GM18861 (cell line): Measurements from ENCODE around the gene IFT122.

ENCODE experiments used
- ATAC-seq: cut with Tn5 transposase; IDR thresholded peaks from one replicate; pipeline ENCODE4 v1.9.1; 2021; ENCODE audit not compliant: unreplicated experiment

The IFT122 gene

GRCh38 chr3:129555616-129556357 is 115.8 kb downstream of the IFT122 start:
- no peak for ATAC-seq

GRCh38 chr3:129556358-129556695 is 116.3 kb downstream of the IFT122 start:
- ATAC-seq, result no peak

GRCh38 chr3:129556890-129557547 is 117.0 kb downstream of the IFT122 start:
- ATAC-seq, result no peak

- ATAC-seq, result no peak
Measured at GRCh38 chr3:129557548-129557894, 117.5 kb downstream of the IFT122 start.

- ATAC-seq, result no peak
Measured at GRCh38 chr3:129558081-129558771, 118.2 kb downstream of the IFT122 start.

GRCh38 chr3:129558772-129559564 is 118.9 kb downstream of the IFT122 start:
- no peak for ATAC-seq

- no peak for ATAC-seq
Measured at GRCh38 chr3:129559565-129560079, 119.6 kb downstream of the IFT122 start.

- no peak for ATAC-seq
Measured at GRCh38 chr3:129560269-129560787, 120.3 kb downstream of the IFT122 start.

- ATAC-seq, result no peak
Measured at GRCh38 chr3:129560911-129561594, 121.0 kb downstream of the IFT122 start.

- ATAC-seq, result no peak
Measured at GRCh38 chr3:129561619-129562248, 121.7 kb downstream of the IFT122 start.

GRCh38 chr3:129562803-129563202 is 122.8 kb downstream of the IFT122 start:
- ATAC-seq, result no peak

- ATAC-seq, result no peak
Measured at GRCh38 chr3:129563332-129563731, 123.3 kb downstream of the IFT122 start.

- no peak for ATAC-seq
Measured at GRCh38 chr3:129563850-129564535, 124.0 kb downstream of the IFT122 start.

- no peak for ATAC-seq
Measured at GRCh38 chr3:129564981-129565644, 125.1 kb downstream of the IFT122 start.

GRCh38 chr3:129565902-129566301 is 125.9 kb downstream of the IFT122 start:
- no peak for ATAC-seq

- no peak for ATAC-seq
Measured at GRCh38 chr3:129567176-129567705, 127.2 kb downstream of the IFT122 start.

GRCh38 chr3:129567939-129568338 is 127.9 kb downstream of the IFT122 start:
- ATAC-seq, result no peak

GRCh38 chr3:129569856-129570255 is 129.8 kb downstream of the IFT122 start:
- no peak for ATAC-seq
